ENCODE measurements around the gene TMEM8B. TPM values are rescaled to one million over a fixed set of nuclear protein-coding genes. Genes with fewer than 3 reads are reported as not detected.

Gene TMEM8B
- total RNA-seq, 1 donor: 2.5 TPM

GRCh38 chr9:35839926-35840325 lies 10.9 kb downstream of the TMEM8B start:
- Histone ChIP-seq H4K20me1 (ENCODE audit: insufficient read depth, low read length) (no peaks in the 10 kb centered on the region), H3K36me3 (ENCODE audit: insufficient read depth, low read length) (no peaks in the 10 kb centered on the region), H3K9me3 (ENCODE audit: low read depth, low read length) (no peaks in the 10 kb centered on the region), H3K4me3 (ENCODE audit: insufficient read depth, low read length) (no peak overlapping the region), H2AFZ (ENCODE audit: low read length) (no peak overlapping the region), H3K79me2 (ENCODE audit: insufficient read depth, low read length) (no peaks in the 10 kb centered on the region), H3K27me3 (ENCODE audit: insufficient read depth, low read length) (no peaks in the 10 kb centered on the region), H3K27ac (ENCODE audit: low read depth, low read length) (no peak overlapping the region), H3K4me2 (ENCODE audit: insufficient read depth, low read length) (no peak overlapping the region), H3K4me1 (ENCODE audit: insufficient read depth, low read length) (peaks cover 10% of the 10 kb centered on the region)
- TF ChIP-seq, protein P1, sequence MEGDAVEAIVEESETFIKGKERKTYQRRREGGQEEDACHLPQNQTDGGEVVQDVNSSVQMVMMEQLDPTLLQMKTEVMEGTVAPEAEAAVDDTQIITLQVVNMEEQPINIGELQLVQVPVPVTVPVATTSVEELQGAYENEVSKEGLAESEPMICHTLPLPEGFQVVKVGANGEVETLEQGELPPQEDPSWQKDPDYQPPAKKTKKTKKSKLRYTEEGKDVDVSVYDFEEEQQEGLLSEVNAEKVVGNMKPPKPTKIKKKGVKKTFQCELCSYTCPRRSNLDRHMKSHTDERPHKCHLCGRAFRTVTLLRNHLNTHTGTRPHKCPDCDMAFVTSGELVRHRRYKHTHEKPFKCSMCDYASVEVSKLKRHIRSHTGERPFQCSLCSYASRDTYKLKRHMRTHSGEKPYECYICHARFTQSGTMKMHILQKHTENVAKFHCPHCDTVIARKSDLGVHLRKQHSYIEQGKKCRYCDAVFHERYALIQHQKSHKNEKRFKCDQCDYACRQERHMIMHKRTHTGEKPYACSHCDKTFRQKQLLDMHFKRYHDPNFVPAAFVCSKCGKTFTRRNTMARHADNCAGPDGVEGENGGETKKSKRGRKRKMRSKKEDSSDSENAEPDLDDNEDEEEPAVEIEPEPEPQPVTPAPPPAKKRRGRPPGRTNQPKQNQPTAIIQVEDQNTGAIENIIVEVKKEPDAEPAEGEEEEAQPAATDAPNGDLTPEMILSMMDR (IDR thresholded peaks at IDR 0.05; ENCODE audit: extremely low read depth, low read depth, low read length): no peak
- no peak for DNase-seq (ENCODE audit: insufficient read length, low spot score, missing footprints)

DNA sequence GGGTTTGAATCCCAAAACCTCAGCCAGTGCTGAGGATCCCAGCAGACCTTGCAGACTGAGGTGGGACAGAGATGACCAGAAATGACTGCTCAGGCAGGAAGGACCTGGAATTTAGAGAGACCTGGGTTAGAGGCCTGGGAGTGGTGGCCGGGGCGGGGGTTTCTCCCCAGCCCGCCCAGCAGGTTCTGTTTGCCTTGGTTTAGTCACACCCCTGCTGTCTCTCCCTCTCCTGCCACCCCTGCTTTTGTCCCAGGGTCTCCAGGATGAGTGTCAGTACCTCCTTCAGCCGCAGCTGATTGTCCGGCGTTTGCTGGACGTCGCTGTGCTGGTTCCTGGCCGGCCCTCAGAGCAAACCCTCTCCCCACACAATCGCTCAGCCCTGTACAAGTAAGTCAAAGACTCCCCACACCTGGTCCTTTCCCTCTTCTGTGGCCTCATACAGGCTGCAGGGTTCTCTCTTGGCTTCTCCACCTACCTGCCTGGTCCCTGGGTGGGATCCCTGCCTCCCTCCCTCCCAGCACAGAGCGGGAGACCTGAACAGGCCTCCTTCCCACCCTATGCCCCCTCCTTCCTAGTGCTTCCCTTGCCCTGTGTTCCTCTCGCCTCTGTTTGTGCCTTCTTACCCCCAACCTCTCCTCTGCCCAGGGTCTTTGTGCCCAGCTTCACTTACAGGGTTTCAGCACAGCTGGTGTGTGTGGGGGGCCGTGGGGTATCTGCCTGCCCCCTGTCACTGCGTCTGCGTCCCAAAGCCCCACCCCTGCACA lies 12.0 kb downstream of the TMEM8B start:
- peaks cover 17% of the 10 kb centered on the region for H3K4me1 ChIP-seq (ENCODE audit: insufficient read depth, low read length)
- H3K4me3 ChIP-seq (ENCODE audit: insufficient read depth, low read length): no peak overlapping the region
- TF ChIP-seq, protein P1 (IDR thresholded peaks at IDR 0.05; ENCODE audit: extremely low read depth, low read depth, low read length): no peak
- no peak for DNase-seq (ENCODE audit: insufficient read length, low spot score, missing footprints)
- H3K9me3 ChIP-seq (ENCODE audit: low read depth, low read length): no peaks in the 10 kb centered on the region
- no peak overlapping the region for H3K27ac ChIP-seq (ENCODE audit: low read depth, low read length)
- no peaks in the 10 kb centered on the region for H3K36me3 ChIP-seq (ENCODE audit: insufficient read depth, low read length)
- no peaks in the 10 kb centered on the region for H3K27me3 ChIP-seq (ENCODE audit: insufficient read depth, low read length)
- no peaks in the 10 kb centered on the region for H4K20me1 ChIP-seq (ENCODE audit: insufficient read depth, low read length)
- H3K79me2 ChIP-seq (ENCODE audit: insufficient read depth, low read length): no peaks in the 10 kb centered on the region
- no peak overlapping the region for H2AFZ ChIP-seq (ENCODE audit: low read length)
- no peak overlapping the region for H3K4me2 ChIP-seq (ENCODE audit: insufficient read depth, low read length)

GRCh38 chr9:35841645-35841900 lies 12.5 kb downstream of the TMEM8B start:
- no peaks in the 10 kb centered on the region for H4K20me1 ChIP-seq (ENCODE audit: insufficient read depth, low read length)
- no peaks in the 10 kb centered on the region for H3K9me3 ChIP-seq (ENCODE audit: low read depth, low read length)
- no peaks in the 10 kb centered on the region for H3K27me3 ChIP-seq (ENCODE audit: insufficient read depth, low read length)
- no peak overlapping the region for H3K4me2 ChIP-seq (ENCODE audit: insufficient read depth, low read length)
- TF ChIP-seq, protein P1 (IDR thresholded peaks at IDR 0.05; ENCODE audit: extremely low read depth, low read depth, low read length): no peak
- H2AFZ ChIP-seq (ENCODE audit: low read length): no peak overlapping the region
- no peak overlapping the region for H3K27ac ChIP-seq (ENCODE audit: low read depth, low read length)
- no peak overlapping the region for H3K4me3 ChIP-seq (ENCODE audit: insufficient read depth, low read length)
- no peak for DNase-seq (ENCODE audit: insufficient read length, low spot score, missing footprints)
- H3K4me1 ChIP-seq (ENCODE audit: insufficient read depth, low read length): peaks cover 17% of the 10 kb centered on the region
- no peaks in the 10 kb centered on the region for H3K79me2 ChIP-seq (ENCODE audit: insufficient read depth, low read length)
- H3K36me3 ChIP-seq (ENCODE audit: insufficient read depth, low read length): no peaks in the 10 kb centered on the region

DNA sequence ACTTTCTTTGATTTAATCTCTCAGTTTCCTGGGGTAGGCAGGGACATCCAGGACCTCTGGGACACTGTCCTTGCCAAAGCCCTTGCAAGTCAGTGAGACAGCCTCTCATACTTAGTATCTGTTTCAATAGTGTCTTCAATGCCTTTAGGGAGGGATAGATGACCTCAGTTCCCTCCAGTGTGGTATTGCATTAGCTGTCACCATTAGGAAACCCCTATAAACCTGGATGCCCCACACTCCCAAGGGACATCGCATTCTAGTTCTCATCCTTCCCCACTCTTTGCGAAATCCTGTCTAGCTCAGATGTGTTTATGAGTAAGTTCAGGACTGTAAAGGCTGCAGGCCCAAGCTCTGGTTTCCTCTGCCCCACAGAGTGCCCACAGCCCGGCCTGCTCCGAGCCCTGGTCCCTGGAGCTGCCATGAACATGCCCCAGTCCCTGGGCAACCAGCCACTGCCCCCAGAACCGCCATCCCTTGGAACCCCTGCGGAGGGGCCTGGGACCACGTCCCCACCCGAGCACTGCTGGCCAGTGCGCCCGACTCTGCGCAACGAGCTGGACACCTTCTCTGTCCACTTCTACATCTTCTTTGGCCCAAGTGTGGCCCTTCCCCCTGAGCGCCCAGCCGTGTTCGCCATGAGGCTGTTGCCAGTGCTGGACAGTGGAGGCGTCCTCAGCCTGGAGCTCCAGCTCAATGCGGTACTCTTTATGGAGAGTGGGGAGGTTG lies 13.2 kb downstream of the TMEM8B start:
- no peak overlapping the region for H3K27ac ChIP-seq (ENCODE audit: low read depth, low read length)
- TF ChIP-seq, protein P1 (IDR thresholded peaks at IDR 0.05; ENCODE audit: extremely low read depth, low read depth, low read length): no peak
- no peaks in the 10 kb centered on the region for H3K79me2 ChIP-seq (ENCODE audit: insufficient read depth, low read length)
- no peaks in the 10 kb centered on the region for H4K20me1 ChIP-seq (ENCODE audit: insufficient read depth, low read length)
- H3K4me2 ChIP-seq (ENCODE audit: insufficient read depth, low read length): no peak overlapping the region
- H3K4me3 ChIP-seq (ENCODE audit: insufficient read depth, low read length): no peak overlapping the region
- no peaks in the 10 kb centered on the region for H3K27me3 ChIP-seq (ENCODE audit: insufficient read depth, low read length)
- no peak for DNase-seq (ENCODE audit: insufficient read length, low spot score, missing footprints)
- peaks cover 18% of the 10 kb centered on the region for H3K4me1 ChIP-seq (ENCODE audit: insufficient read depth, low read length)
- no peaks in the 10 kb centered on the region for H3K36me3 ChIP-seq (ENCODE audit: insufficient read depth, low read length)
- H2AFZ ChIP-seq (ENCODE audit: low read length): no peak overlapping the region
- no peaks in the 10 kb centered on the region for H3K9me3 ChIP-seq (ENCODE audit: low read depth, low read length)
